MM.1S (cell line): ENCODE measurements around the gene ANKS6.

ENCODE experiments used
- CTCF ChIP-seq: fragments of 300-600 bp; sonication (generic); IDR thresholded peaks from 2 replicates; pipeline ENCODE4 v1.5.1; 2016; ENCODE audit warnings: antibody characterized with exemption, low read length, mixed read lengths
- EZH2 ChIP-seq: fragments of 300-600 bp; sonication (generic); optimal IDR thresholded peaks from 2 replicates; pipeline ENCODE3; 2017; ENCODE audit warnings: low read depth, mild to moderate bottlenecking, antibody characterized with exemption, low read length, mixed read lengths

DNA sequence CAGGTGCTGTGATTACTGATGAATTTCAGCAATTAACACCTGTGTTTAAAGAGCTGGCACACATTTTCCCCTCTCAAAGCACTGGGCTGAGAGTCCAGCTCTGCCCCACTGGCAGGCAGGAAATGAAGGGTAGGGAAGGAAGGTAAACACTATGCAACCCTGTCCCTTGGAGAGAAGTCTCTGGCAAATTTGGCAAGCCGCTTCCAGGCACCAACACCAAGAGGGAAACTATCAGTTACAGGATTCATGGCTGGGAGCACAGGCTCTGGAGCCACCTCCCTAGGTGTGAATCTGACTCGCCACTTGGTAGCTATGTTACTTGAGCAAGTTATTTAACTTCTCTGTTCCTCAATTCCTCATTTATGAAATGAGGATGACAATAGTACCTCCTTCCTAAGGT is 3.3 kb downstream of the ANKS6 start:
- TF ChIP-seq CTCF = no peak
- no peak for TF ChIP-seq EZH2
